ENCODE measurements around the gene ENG.

The ENG gene

DNA sequence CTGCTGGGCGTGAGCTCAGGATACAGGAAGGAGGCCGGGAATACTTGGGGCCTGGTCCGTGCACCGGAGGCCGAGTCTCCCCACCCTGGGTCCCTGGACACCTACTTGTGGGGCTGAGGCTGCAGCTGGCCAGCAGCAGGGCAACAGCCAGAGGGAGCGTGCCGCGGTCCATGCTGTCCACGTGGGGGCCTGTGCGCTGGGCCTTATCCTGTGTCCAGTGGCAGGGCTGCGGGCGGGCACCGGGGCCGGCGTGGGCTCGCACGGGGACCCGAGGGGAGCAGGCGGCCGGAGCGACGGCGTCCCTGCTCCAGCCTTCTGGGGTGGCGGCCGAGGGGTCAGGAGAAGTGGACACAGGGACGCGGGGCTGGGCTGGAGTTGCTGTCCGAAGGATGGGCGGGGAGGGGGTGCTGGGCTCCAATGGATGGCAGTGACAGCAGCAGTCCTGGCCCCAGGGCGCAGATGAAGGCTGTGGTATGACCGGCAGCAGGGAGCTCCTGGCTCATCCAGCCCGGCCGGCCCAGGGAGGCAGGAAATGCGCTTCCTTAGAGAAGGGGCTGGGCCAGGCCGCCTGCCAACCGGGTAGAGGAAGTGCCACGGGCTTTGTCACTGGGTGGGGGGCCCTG lies at the start of gene ENG:
TSS of gene ENG (minus strand) at position 475 of the 623 bp plus-strand sequence. CDS start at position 172, 303 bp downstream.
- TF ChIP-seq GATA3 (IDR thresholded peaks at IDR 0.05; ENCODE audit: low read depth, low read length) (no peak), GATA2 (IDR thresholded peaks at IDR 0.05; ENCODE audit: low read depth, low read length) (no peak)

DNA sequence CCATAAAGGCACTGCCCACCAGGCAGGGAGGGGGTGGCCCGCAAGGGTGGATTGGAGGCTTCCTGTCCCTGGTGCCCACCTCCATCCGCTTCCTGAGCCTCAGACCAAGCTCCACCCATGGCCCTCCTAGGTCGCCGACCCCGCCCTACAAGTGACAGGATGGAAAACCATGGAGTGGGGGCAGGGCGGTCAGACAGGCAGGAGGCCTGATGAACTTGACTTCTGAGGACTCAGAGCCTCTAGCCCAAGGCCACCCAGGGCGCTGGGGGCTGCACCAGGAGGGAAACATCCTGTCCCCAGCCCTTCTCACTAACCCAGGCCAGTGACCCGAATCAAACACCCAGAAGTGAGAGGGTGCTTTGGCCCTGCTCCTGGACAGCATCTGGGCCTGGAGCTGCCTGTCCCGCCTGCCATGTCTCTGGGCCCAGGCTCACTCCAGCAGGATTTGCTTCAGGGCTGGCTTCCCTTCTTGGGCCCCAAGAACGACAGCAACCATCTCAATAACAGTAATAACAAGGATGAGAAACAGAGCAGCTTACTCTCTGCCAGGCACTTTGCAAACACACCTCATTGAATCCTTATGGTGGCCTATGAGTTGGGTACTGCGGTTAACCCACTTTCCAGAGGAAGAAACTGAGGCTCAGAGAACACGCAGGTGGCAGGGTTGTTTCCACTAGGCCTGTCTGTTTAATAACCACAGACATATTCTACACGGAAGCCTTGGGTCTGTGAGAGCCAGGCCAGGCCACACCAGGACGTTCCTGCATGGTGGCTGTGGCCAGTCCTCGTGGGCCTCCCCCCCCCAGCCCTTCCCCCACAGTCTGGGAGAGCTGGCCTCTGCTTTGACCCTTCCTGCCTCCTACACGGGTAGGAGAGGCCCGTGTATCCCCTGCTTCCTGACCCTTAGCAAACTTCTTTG lies 49.4 kb upstream of the ENG start:
- no peak for TF ChIP-seq GATA2 (IDR thresholded peaks at IDR 0.05; ENCODE audit: low read depth, low read length)
- TF ChIP-seq GATA3 (IDR thresholded peaks at IDR 0.05; ENCODE audit: low read depth, low read length) = no peak

DNA sequence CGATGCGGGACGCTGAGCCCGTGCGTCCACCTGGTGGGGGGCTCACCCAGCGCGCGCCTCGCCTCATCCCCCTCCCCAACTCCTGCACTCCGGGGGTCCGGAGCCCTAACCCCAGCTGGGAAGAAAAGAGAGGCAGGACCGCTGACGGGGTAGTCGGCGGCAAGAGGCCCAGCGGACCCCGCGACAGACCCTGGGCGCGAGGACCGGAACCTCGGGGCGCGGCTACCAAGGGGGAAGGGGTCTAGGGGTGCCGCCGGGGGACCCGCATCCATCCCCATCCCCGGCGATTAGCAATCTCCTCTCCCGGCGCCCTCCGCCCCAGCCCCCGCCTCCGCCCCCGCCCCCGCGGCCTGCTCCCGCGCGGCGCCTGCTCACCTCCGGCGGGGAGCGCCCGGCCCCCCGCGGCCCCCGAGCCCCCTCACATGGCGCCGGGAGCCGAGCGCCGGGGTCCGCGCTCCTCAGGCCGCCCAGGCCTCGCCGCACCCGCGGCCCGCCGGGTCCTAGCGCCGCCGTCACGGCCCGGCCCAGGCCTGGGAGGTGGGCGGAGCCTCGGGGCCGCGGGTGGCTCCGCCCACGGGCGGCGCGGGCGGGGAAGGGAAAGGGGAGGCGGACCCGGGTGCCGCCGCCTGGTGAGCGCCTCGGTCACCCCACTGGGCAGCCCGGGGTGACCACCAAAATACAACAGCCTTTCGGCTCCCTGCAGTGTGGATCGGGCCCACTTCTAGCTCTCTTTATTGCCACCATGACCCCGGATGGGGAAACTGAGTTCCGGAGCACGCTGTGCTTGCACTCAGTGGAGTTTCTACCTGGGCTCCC lies 44.9 kb upstream of the ENG start, which contains the start of gene ST6GALNAC6:
TSS of gene ST6GALNAC6 (minus strand) at position 476 of the 816 bp plus-strand sequence. CDS start 1,622 bp downstream, outside the sequence.
- TF ChIP-seq GATA2 (IDR thresholded peaks at IDR 0.05; ENCODE audit: low read depth, low read length) = no peak
- no peak for TF ChIP-seq GATA3 (IDR thresholded peaks at IDR 0.05; ENCODE audit: low read depth, low read length)

DNA sequence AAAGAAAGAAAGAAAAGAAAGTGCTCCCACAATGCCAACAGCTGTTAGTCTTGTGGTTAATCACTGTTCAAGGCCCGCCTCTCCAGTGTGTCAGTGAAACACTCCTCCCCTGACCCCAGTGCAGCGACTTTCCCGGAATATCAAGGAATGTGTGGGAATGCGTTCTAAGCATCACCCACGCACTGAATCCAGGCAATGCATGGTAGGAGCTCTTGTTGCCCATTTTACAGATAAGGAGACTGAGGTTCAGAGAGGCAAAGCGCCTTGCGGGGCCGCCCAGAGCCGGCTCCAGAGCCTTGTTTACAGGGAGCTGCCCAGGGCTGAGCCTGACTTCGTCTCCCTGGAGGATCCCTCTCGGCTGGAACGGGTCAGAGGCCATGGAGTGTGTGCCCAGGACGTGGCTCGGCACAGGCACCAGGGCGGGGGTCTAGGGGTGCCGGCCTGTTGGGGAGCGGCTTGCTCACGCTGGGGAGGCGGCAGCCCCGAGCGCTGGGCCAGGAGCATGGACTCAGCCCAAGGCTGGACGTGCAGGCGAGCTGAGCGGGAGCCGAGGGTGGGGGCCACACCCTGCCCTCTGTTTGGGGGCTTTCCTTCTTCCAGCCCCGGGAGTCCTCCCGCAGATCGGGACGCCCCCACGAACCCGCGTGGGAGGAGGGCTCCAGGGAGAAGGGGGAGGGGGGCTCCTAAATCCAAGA lies 44.1 kb upstream of the ENG start:
- TF ChIP-seq GATA3 (IDR thresholded peaks at IDR 0.05; ENCODE audit: low read depth, low read length) = no peak
- TF ChIP-seq GATA2 (IDR thresholded peaks at IDR 0.05; ENCODE audit: low read depth, low read length) = no peak

DNA sequence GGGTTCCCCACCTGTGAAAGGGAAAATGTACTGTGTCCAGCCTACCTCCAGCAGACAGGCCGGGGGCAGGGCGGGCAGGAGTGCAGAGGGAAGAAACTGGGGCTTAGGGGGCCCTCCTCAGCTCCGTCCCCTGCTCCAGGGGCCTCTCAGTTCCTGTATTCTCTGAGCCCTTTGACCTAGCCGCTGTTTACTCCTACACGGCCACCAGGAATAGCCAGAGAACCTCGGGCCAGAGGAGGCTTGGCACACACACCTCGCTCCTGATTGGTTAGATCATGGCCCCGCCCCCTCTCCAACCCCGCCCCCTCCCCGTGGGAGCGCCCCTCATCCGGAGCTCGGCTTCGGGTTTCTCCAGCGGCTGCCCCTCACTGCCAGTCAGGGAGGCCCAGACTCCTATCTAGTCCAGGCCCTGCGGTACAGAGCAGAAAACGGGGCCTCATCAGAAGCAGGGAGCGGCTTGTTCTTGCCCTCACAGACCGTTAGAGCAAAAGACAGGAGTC lies 42.8 kb upstream of the ENG start:
- no peak for TF ChIP-seq GATA2 (IDR thresholded peaks at IDR 0.05; ENCODE audit: low read depth, low read length)

DNA sequence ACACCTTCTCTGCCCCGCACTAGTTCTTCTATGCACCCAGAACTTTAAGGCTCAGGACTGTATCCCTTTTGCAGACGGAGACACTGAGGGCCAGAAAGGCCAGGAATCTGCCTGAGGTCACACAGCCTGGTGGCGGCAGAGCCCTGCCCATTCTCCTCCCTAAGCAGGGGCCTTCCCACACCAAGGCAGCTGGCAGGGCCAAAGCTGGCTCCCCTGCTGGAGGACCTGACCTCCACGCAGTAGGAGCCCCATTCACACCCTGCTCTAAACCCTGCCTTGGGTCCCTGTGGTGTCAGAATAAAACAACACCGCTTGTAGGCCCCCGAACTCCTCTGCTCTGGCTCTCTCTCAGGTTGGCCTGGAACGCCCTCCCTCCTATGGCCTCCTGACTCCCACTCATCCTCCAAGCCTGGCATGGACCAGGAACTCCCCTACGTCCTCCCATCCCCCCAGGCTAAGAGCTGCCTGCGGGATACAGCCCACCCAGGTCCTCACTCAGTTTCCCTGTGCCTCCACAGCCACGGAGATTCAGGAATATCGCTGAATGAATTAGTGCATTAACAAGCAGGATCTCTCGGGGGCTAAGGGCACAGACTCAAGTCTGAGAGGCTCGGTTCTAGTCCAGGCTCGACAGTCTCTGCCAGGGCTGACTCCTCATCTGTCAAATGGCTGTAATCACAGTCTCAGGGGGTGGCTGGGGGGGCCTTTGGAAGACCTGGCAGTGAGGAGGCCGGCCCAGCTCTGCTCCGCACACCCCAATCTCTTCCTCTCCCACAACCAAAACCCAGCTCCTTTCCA lies 42.1 kb upstream of the ENG start:
- TF ChIP-seq GATA2 (IDR thresholded peaks at IDR 0.05; ENCODE audit: low read depth, low read length) = no peak
- no peak for TF ChIP-seq GATA3 (IDR thresholded peaks at IDR 0.05; ENCODE audit: low read depth, low read length)

DNA sequence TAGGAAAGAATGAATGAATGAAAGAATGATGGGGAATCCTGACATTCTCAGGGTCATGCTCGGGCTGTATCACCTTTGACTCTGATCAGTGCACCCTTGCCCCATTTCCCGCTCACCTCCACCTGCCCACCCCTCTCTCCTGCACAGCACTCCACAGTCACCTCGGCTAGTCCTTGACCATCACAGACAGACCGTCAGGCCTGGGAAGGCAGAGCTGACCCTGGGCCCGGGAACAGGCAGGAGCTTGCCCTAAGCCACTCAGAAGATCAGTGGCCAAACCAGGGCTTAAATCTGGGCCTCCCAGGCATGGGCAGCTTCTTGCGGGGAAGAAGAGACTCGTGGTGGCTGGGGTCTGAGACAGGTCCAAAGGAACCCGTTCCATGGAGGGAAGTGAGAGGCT lies 41.4 kb upstream of the ENG start:
- no peak for TF ChIP-seq GATA3 (IDR thresholded peaks at IDR 0.05; ENCODE audit: low read depth, low read length)
- no peak for TF ChIP-seq GATA2 (IDR thresholded peaks at IDR 0.05; ENCODE audit: low read depth, low read length)

DNA sequence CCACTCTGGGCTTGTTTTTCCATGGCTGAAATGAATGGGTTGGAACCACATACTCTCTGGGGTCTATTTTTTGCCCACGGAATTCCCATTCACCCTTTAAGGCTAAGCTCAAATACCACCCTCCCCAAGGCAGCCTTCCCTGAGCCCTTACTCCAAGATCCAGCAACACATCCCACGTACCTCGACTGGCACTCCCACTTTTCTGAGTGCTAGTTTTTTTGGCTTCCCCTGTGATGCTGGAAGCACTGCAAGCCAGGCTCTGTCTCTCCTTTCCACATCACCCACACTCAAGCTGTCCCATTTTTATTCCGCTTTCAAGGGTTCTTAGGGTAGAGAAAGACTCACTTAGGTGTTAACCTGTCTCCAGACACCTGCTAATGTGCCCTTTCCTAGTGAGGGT lies 38.9 kb upstream of the ENG start:
- no peak for TF ChIP-seq GATA2 (IDR thresholded peaks at IDR 0.05; ENCODE audit: low read depth, low read length)
- no peak for TF ChIP-seq GATA3 (IDR thresholded peaks at IDR 0.05; ENCODE audit: low read depth, low read length)

DNA sequence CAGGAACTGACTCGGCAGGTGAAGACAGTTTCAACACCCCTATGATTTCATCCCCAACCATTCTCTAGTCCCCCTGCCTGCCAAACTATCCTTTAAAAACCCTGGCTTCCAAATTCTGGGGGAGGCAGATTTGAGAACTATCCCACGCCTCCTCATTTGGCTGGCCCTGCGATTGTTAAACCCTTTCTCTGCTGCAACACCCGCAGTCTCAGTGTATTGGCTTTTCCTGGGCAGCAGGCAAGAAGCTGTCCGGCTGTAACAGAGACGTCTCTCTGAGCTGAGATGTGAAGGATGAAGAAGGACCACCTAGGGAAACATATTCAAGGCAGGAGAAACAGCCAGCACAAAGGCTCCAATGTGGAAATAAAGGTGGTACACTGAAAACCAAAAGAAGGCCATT lies 38.4 kb upstream of the ENG start:
- TF ChIP-seq GATA2 (IDR thresholded peaks at IDR 0.05; ENCODE audit: low read depth, low read length) = no peak
- TF ChIP-seq GATA3 (IDR thresholded peaks at IDR 0.05; ENCODE audit: low read depth, low read length) = no peak

DNA sequence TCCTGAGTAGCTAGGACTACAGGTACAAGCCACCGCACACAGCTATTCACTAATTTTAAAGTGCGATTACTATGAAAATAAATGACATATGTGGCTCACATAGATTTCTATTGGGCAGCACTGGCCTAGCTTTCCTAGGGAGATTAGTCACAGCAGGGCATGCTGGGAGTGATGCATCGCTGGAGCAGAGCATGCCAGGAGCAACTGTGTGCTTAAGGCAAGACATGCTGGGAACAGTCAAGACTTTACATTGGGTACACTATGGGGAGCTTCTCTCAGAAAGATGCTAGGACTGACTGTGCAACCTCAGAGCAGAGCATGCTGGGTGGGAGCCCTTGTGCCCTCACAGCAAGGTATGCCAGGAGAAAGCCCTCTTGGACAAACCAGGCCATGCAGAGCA lies 35.6 kb upstream of the ENG start:
- no peak for TF ChIP-seq GATA3 (IDR thresholded peaks at IDR 0.05; ENCODE audit: low read depth, low read length)
- TF ChIP-seq GATA2 (IDR thresholded peaks at IDR 0.05; ENCODE audit: low read depth, low read length) = no peak

DNA sequence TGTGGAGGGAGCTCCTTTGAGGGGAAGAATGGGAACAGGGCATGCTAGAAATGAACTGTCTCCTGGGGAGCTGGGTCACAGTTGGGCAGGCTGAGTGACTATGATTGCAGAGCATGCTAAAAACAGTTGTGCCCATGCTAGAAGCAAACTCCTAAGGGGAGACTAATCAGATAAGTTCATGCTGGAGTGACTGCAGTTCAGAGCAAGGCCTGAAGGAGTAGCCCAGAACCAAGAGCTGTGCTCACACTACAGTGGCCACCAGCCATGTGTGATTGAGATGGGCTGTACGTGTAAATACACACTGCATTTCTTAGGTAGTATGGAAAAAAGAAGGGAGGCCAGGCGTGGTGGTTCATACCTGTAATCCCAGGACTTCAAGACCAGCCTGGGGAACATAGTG lies 33.3 kb upstream of the ENG start:
- TF ChIP-seq GATA2 (IDR thresholded peaks at IDR 0.05; ENCODE audit: low read depth, low read length) (no peak), GATA3 (IDR thresholded peaks at IDR 0.05; ENCODE audit: low read depth, low read length) (no peak)

DNA sequence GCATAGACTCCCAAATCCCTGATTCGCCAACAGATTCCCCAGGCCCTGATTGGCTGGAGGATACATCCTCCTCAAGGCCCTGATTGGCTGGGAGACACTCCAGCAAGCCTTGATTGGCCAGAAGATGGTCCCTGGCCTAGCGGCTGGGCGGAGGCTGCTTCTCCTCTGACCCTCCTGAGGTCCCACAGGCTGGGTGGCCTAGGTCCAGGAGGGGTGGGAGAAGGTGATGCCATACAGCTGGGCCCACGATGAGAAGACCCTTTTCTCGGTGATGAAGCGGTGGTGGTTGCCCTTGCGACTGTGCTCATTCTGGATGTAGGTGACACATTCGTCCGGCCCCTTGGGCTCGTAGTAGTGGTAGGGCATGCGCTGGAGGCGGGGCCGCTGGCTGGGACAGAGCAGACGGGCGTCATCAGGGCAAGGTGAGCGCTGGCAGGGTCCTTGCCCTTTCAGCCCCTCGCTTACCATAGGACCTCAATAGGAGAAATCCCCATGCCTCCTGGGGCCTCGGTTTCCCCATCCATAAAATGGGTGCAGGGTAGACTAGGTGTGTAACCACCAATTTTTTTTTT lies 32.0 kb upstream of the ENG start:
- TF ChIP-seq GATA2 (IDR thresholded peaks at IDR 0.05; ENCODE audit: low read depth, low read length) (no peak), GATA3 (IDR thresholded peaks at IDR 0.05; ENCODE audit: low read depth, low read length) (no peak)
